ENCODE data around the gene NMT2. TPM values are rescaled to one million over a fixed set of nuclear protein-coding genes. Genes with fewer than 3 reads are reported as not detected.

Gene NMT2
- polyA plus RNA-seq, 2 of the 4 experiments (the other 2 are of a cell fraction): 14.7 to 19.6 TPM

- ATAC-seq (no peak), FAIRE-seq (no peak), DNase-seq (ENCODE audit: low read depth in 1 of 2, low spot score in 1 of 2) (no peak)
- WGBS (ENCODE audit: missing lambda C conversion rate): 93% methylated on average over 7 of the region's 7 CpGs
- no peaks in the 10 kb centered on the region for H3K9me3 ChIP-seq
- POLR2A ChIA-PET: no interaction called here
- CTCF ChIA-PET: no interaction called here
- H3K4me2 ChIP-seq: no peak overlapping the region
- H3K27ac ChIP-seq: no peak overlapping the region
- TF ChIP-seq CEBPB (IDR thresholded peaks at IDR 0.05): no peak
- no peak for TF ChIP-seq MAFK (IDR thresholded peaks at IDR 0.05; ENCODE audit: partially characterized antibody)
- no peak for TF ChIP-seq HOXA7 (CRISPR knock-in tag; IDR thresholded peaks at IDR 0.05)
- TF ChIP-seq HOXB13 (CRISPR knock-in tag; IDR thresholded peaks at IDR 0.05; ENCODE audit: low read depth): no peak
- TF ChIP-seq, protein P1, sequence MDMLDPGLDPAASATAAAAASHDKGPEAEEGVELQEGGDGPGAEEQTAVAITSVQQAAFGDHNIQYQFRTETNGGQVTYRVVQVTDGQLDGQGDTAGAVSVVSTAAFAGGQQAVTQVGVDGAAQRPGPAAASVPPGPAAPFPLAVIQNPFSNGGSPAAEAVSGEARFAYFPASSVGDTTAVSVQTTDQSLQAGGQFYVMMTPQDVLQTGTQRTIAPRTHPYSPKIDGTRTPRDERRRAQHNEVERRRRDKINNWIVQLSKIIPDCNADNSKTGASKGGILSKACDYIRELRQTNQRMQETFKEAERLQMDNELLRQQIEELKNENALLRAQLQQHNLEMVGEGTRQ (IDR thresholded peaks at IDR 0.05): no peak
- TF ChIP-seq PHF8 (IDR thresholded peaks at IDR 0.05; ENCODE audit: borderline replicate concordance, low read depth): no peak
- TF ChIP-seq BHLHE40 (IDR thresholded peaks at IDR 0.05; ENCODE audit: low read depth, low read length): no peak
- no peak for TF ChIP-seq RFX5 (IDR thresholded peaks at IDR 0.05)
- TF ChIP-seq HES2 (IDR thresholded peaks at IDR 0.05): no peak
- no peak for TF ChIP-seq JUN (IDR thresholded peaks at IDR 0.05)
- TF ChIP-seq HEYL (CRISPR knock-in tag; IDR thresholded peaks at IDR 0.05): no peak
- no peak for TF ChIP-seq HMGXB4 (CRISPR knock-in tag; IDR thresholded peaks at IDR 0.05; ENCODE audit: borderline replicate concordance)
- no peak for TF ChIP-seq EP300 (IDR thresholded peaks at IDR 0.05)
- no peak overlapping the region for H3K4me3 ChIP-seq
- H3K4me1 ChIP-seq: no peaks in the 10 kb centered on the region
Observed at GRCh38 chr10:15150563-15150962, 17.9 kb downstream of the NMT2 start.

DNA sequence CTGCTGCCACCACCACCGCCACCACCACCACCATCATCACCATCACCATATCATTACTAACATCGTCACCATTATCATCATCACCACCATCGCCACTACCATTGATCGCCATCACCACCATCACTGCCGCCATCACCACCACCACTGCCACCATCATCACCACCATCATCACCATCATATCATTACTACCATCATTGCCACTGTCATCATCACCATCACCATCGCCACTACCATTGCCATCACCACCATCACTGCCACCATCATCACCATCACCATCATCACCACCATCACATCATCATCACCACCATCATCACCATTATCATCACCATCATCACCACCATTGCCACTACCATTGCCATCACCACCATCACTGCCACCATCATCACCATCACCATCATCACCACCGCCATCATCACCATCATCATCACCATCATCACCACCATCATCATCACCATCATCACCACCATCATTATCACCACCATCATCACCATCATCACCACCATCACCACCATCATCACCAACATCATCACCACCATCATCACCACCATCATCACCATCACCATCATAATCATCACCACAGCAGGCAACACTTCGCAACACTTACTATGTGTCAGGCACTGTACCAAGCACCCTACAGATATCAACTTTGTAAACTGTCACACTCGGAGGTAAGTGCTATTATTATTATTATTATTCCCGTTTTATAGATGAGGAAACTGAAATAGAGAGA lies 19.3 kb downstream of the NMT2 start:
- no peaks in the 10 kb centered on the region for H3K4me1 ChIP-seq
- FAIRE-seq (peak; percentile 23), ATAC-seq (no peak), DNase-seq (ENCODE audit: low read depth in 1 of 2, low spot score in 1 of 2) (no peak)
- 82% methylated on average over 10 of the region's 10 CpGs for WGBS (ENCODE audit: missing lambda C conversion rate)
- CTCF ChIA-PET: interaction anchor here (0.6 kb wide), 1 partner anchor 13 kb away, joined by 3 read pairs; no protein-coding TSS in a partner anchor
- H3K27ac ChIP-seq: no peak overlapping the region
- no peak overlapping the region for H3K4me2 ChIP-seq
- POLR2A ChIA-PET: no interaction called here
- TF ChIP-seq FOSL2 (IDR thresholded peaks at IDR 0.05) (no peak), FOSL2 (CRISPR knock-in tag; IDR thresholded peaks at IDR 0.05) (no peak), KDM1A (IDR thresholded peaks at IDR 0.05; ENCODE audit: low read depth) (no peak), BHLHE40 (IDR thresholded peaks at IDR 0.05; ENCODE audit: low read depth, low read length) (no peak), ZFP36 (IDR thresholded peaks at IDR 0.05; ENCODE audit: borderline replicate concordance, partially characterized antibody) (no peak), HOXA7 (CRISPR knock-in tag; IDR thresholded peaks at IDR 0.05) (no peak), RAD21 (conservative IDR thresholded peaks at IDR 0.05 in 1 of 2, IDR thresholded peaks at IDR 0.05 in 1 of 2) (no peak), SREBF2 (IDR thresholded peaks at IDR 0.05) (no peak), ATOH8 (CRISPR knock-in tag; IDR thresholded peaks at IDR 0.05; ENCODE audit: low read depth) (no peak), CHD4 (IDR thresholded peaks at IDR 0.05; ENCODE audit: borderline replicate concordance) (no peak), HDAC2 (IDR thresholded peaks at IDR 0.05) (no peak), JUN (IDR thresholded peaks at IDR 0.05) (no peak), ELK1 (IDR thresholded peaks at IDR 0.05; ENCODE audit: low read depth, low read length) (no peak), ZC3H11A (IDR thresholded peaks at IDR 0.05) (no peak), CEBPB (IDR thresholded peaks at IDR 0.05) (no peak), ZSCAN20 (CRISPR knock-in tag; IDR thresholded peaks at IDR 0.05) (no peak), SMC3 (IDR thresholded peaks at IDR 0.05) (no peak)
- TF ChIP-seq, protein P2, sequence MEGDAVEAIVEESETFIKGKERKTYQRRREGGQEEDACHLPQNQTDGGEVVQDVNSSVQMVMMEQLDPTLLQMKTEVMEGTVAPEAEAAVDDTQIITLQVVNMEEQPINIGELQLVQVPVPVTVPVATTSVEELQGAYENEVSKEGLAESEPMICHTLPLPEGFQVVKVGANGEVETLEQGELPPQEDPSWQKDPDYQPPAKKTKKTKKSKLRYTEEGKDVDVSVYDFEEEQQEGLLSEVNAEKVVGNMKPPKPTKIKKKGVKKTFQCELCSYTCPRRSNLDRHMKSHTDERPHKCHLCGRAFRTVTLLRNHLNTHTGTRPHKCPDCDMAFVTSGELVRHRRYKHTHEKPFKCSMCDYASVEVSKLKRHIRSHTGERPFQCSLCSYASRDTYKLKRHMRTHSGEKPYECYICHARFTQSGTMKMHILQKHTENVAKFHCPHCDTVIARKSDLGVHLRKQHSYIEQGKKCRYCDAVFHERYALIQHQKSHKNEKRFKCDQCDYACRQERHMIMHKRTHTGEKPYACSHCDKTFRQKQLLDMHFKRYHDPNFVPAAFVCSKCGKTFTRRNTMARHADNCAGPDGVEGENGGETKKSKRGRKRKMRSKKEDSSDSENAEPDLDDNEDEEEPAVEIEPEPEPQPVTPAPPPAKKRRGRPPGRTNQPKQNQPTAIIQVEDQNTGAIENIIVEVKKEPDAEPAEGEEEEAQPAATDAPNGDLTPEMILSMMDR (IDR thresholded peaks at IDR 0.05): no peak
- no peaks in the 10 kb centered on the region for H3K9me3 ChIP-seq
- H3K4me3 ChIP-seq: no peak overlapping the region
